Esophagus squamous epithelium (tissue), 4 donors: ENCODE results near the gene CALY.

Experiments used
- POLR2A ChIP-seq, 4 donors: fragments of 450-650 bp; IDR thresholded peaks; one replicate each; pipeline ENCODE4 v1.6.1; 2017; ENCODE audit warnings: antibody characterized with exemption in 4 of 4, mild to moderate bottlenecking in 4 of 4, moderate library complexity in 3 of 4
- TF ChIP-seq, protein P1 (sequence below), 6 experiments: fragments of 450-650 bp in 4 of 6; fragments of 200-600 bp in 2 of 6; sonication (generic) in 2 of 6; IDR thresholded peaks; one replicate each; pipeline ENCODE4 v1.5.1; 2016 to 2019; ENCODE audit warnings: antibody characterized with exemption in 6 of 6, mild to moderate bottlenecking in 4 of 6, moderate library complexity in 4 of 6

DNA sequence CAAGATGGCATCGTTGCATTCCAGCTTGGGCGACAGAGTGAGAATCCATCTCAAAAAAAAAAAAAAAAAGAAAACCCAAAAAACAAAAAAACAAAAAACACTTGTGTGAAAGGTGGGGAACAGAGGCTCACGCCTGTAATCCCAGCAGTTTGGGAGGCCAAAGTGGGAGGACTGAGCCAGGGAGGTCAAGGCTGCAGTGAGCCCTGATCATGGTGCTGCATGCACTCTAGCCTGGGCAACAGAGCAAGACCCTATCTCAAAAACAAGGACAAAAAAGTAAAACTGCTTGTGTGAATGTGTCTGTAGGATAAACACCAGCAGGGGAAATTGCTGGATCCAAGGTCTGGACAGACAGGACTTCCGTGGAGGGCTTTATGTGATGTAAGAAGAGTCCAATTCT is 46.9 kb upstream of the CALY start:
- TF ChIP-seq, protein P1, sequence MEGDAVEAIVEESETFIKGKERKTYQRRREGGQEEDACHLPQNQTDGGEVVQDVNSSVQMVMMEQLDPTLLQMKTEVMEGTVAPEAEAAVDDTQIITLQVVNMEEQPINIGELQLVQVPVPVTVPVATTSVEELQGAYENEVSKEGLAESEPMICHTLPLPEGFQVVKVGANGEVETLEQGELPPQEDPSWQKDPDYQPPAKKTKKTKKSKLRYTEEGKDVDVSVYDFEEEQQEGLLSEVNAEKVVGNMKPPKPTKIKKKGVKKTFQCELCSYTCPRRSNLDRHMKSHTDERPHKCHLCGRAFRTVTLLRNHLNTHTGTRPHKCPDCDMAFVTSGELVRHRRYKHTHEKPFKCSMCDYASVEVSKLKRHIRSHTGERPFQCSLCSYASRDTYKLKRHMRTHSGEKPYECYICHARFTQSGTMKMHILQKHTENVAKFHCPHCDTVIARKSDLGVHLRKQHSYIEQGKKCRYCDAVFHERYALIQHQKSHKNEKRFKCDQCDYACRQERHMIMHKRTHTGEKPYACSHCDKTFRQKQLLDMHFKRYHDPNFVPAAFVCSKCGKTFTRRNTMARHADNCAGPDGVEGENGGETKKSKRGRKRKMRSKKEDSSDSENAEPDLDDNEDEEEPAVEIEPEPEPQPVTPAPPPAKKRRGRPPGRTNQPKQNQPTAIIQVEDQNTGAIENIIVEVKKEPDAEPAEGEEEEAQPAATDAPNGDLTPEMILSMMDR (IDR thresholded peaks at IDR 0.05), result no peak
- TF ChIP-seq POLR2A (IDR thresholded peaks at IDR 0.05), result no peak
